Smooth muscle cell of the brain vasculature (primary cell): ENCODE results near the gene WHRN.

ENCODE experiments used
- DNase-seq: peaks from one replicate; pipeline ENCODE4 v3.0.0-alpha.2; 2012; ENCODE audit warnings: low read depth, low spot score

Gene WHRN

GRCh38 chr9:114365194-114365593 is 140.1 kb downstream of the WHRN start:
- no peak for DNase-seq

DNA sequence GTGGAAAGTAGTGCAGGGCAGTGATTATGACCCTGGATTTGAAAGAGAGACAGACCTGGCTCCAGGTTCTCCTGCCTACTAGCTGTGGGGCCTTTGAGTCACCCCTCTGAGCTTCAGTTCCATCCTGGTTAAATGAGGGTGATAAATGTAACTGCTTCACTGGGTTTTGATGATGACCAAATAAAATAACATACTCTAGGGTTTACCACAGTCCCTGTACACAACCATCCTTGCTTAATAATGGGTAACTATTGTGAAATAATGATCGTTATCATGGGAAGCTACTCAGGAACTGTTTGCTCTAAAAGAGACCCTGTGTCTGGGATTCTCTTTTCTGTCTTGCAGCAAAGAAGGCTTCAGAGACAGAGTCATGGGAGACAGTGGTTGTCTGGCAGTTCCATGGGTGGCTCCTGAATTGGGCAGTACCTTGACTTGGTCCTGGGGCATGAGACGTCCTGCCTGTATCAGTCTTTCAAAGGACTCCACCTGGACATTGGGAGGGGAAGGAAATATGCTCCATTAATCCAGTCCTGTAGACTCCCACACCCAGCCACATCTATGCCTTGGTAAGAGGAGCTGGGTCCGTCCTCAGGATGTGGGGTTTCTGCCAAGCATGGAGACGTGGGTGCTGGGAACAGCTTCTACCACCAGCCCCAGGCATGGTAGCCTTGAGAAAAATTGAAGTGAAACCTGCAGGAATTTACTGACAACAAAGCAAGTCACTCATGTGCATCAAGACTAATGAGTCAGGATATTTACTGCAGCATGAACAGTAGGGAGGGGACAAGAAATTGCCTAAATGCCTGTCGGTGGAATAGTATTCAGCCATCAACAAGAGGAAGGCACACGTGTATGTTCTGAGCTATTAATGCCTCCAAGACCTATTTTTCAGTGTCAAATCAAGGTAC is 140.9 kb downstream of the WHRN start:
- no peak for DNase-seq

DNA sequence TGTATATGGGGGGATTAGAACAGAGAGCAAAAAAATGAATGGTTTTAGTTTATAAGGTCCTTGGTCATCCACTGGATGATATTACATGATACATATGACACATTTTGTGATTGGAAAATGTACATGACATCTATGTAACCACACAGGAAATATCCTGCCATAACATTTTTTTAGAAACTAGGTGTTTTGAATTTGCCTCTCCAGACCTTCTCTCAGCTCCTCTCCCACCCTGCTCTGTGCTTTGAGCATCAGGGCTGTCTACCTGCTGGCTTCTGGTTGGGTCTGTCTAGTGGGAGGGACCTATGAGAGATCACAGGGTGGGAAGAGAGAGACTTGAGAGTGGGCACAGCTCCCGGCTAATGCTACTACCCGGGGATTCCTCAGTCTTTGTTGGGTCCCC is 141.8 kb downstream of the WHRN start:
- no peak for DNase-seq

DNA sequence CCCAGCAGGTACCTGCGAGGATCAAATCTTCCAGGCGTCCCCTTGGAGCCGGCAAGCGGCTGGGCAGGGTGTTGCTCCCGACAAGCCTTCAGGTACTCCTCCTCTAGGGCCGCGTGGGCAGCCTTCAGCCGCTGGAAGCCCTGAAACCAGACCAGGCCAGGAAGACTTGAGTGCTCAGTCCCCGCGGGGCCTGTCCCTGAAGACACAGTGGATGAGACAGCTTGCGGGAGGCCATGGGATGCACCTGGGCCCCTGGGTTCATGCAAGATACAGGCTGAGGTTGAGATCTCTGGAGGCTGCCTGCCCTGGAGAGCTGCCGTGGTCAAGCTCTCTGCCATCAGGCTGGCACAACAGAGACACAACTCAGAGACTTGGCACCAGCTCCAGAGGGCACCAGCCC is 142.9 kb downstream of the WHRN start:
- no peak for DNase-seq

DNA sequence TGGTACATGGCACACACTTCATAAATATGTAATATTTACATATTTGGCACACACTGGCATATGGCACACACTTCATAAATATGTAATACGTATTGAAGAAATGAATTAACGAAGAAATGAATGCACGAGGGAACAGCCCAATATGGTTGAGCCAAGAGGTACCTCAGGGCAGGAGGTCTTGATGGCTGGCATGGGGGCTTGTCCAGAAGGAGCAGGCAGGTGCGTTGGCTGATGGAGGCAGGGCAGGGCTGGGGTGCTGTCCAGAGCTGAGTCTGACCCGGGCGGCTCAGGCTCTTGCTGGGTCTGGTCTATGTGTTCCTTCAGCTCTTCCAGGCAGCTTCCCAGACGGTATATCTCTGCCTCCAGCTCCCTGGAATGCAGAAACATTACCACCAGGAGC is 143.7 kb downstream of the WHRN start:
- DNase-seq: no peak

GRCh38 chr9:114359801-114360200 is 145.5 kb downstream of the WHRN start:
- no peak for DNase-seq

- DNase-seq: no peak
These were observed 147.4 kb downstream of the WHRN start for GRCh38 chr9:114357911-114358328.

GRCh38 chr9:114357360-114357759 is 147.9 kb downstream of the WHRN start:
- no peak for DNase-seq

- DNase-seq: no peak
These were observed 148.5 kb downstream of the WHRN start for GRCh38 chr9:114356792-114357191.

DNA sequence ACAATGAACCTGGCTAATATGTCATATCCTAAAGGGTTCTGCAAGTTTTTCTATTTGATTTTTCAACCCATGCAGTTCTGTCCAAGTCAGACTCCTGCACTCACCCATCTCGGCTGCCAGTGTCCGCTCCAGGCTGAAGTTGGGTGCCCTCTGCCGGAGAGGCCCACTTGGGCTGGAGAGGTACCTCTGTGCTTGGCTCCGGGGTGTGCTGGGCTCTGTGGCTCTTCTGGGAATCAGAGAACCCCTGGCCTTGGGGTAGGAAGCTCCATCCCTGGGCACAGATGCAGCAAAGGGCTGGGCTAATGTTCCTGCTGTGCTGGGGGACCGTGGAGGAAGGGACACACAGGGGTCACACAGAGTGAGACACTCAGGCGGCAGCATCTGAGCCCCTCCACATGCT is 149.5 kb downstream of the WHRN start:
- no peak for DNase-seq
